ENCODE data around the gene FNBP1L. TPM values are rescaled to one million over a fixed set of nuclear protein-coding genes. Genes with fewer than 3 reads are reported as not detected.

The FNBP1L gene
- total and polyA plus RNA-seq, 7 donors, result 13.4 to 30.7 (median 20.1) TPM

DNA sequence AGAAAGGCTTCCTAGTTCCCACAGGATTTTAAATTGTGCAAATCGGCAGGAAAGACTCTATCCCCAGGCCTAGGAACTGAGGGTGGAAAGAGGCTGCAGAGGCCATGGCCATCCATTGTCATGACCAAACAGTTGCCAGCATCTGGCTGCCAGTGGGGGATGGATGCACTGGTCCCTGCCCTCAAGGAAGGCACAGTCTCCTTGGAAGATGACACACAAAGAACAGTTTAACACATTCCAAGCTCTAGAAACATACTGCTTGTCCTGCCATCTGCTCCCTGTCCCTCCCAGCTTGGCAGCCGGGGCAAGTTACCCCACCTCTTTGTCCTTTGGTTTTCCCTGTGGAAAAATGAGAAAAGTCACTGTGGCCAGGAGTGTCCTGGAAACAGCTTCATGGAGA is 150.5 kb downstream of the FNBP1L start:
- 89 to 94% methylated on average over 2 of the region's 2 CpGs for WGBS, 2 donors
- peak overlapping the region in 3 of 4 donors; percentile 19 to 68 (median 26) for H3K27ac ChIP-seq
- H3K36me3 ChIP-seq, result no peaks in the 10 kb centered on the region
- H3K27me3 ChIP-seq, result no peaks in the 10 kb centered on the region
- no peaks in the 10 kb centered on the region for H3K9me3 ChIP-seq
- peaks cover 0 to 70% (median 52%) of the 10 kb centered on the region in 4 donors for H3K4me1 ChIP-seq
- H3K4me3 ChIP-seq, result no peak overlapping the region
- TF ChIP-seq, protein P1, sequence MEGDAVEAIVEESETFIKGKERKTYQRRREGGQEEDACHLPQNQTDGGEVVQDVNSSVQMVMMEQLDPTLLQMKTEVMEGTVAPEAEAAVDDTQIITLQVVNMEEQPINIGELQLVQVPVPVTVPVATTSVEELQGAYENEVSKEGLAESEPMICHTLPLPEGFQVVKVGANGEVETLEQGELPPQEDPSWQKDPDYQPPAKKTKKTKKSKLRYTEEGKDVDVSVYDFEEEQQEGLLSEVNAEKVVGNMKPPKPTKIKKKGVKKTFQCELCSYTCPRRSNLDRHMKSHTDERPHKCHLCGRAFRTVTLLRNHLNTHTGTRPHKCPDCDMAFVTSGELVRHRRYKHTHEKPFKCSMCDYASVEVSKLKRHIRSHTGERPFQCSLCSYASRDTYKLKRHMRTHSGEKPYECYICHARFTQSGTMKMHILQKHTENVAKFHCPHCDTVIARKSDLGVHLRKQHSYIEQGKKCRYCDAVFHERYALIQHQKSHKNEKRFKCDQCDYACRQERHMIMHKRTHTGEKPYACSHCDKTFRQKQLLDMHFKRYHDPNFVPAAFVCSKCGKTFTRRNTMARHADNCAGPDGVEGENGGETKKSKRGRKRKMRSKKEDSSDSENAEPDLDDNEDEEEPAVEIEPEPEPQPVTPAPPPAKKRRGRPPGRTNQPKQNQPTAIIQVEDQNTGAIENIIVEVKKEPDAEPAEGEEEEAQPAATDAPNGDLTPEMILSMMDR (IDR thresholded peaks at IDR 0.05), result no peak
- no peak for TF ChIP-seq POLR2A (IDR thresholded peaks at IDR 0.05)
- TF ChIP-seq POLR2AphosphoS5 (IDR thresholded peaks at IDR 0.05), result no peak
- TF ChIP-seq EP300 (IDR thresholded peaks at IDR 0.05), result no peak
- DNase-seq, result no peak
- intact Hi-C loops (cut with DNase I), result loop anchor here (5.0 kb wide), 1 partner anchor 151 kb away; the partner anchor contains the start of gene FNBP1L

DNA sequence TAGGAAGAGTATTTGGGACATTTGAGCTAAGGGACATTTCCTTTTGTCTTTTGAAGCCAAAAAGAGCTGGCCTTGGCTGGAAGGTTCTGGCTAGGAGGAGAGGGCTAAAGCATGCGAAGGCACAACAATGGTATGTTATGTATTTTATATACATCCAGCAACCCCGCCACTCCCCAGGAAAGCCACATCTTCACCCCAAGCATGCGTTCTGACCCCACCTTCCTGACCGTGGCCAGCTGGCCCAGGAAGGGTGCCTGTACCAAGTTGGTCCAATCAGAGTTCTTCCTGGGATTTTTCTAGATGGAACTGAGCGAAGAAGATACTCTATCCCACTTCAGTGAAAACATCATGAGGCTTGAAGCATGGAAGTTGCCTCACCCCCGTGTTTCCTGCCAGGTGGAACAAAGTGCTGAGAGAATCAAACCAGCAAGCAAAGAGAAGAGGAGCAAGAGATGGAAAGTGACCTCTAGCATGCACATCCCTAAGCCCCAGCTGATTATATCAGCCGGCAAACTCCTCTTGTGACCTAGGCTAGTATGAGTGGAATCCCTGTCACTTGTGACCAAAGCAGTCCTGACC is 151.0 kb downstream of the FNBP1L start:
- WGBS, 2 donors, result 90 to 92% methylated on average over 7 of the region's 7 CpGs
- intact Hi-C loops (cut with DNase I), result loop anchor here (5.0 kb wide), 1 partner anchor 152 kb away; the partner anchor contains the start of gene FNBP1L
- Histone ChIP-seq H3K27me3 (no peaks in the 10 kb centered on the region), H3K27ac (no peak overlapping the region), H3K36me3 (no peaks in the 10 kb centered on the region), H3K9me3 (no peaks in the 10 kb centered on the region), H3K4me3 (no peak overlapping the region), H3K4me1 (peaks cover 0 to 64% (median 46%) of the 10 kb centered on the region in 4 donors)
- DNase-seq, result peak; percentile 43
- TF ChIP-seq, protein P1 (IDR thresholded peaks at IDR 0.05), result no peak
- TF ChIP-seq POLR2AphosphoS5 (IDR thresholded peaks at IDR 0.05) (no peak), EP300 (IDR thresholded peaks at IDR 0.05) (no peak), POLR2A (IDR thresholded peaks at IDR 0.05) (no peak)

DNA sequence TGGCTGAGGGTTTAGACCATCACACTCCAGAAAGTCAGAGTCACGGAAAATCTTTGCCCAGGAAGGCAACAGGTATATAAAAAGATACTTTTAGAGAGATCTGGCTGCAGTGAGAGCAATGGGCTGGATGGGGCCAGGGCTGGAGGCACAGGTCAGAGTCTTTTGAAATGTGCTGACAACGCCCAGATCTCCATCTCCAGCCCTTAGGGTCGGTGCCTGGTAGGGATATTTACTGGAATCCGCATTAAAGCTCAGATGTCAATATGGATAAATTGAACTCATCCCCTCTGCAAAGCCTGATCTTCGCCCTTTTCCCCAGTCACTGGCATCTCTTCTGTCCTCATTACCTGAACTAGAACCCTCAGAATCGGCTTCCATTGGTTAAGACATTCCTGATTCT is 151.6 kb downstream of the FNBP1L start:
- WGBS, 2 donors, result 95% methylated on average over 6 of the region's 6 CpGs
- Histone ChIP-seq H3K27me3 (no peaks in the 10 kb centered on the region), H3K27ac (no peak overlapping the region), H3K4me1 (peaks cover 0 to 59% (median 42%) of the 10 kb centered on the region in 4 donors), H3K4me3 (no peak overlapping the region), H3K36me3 (no peaks in the 10 kb centered on the region), H3K9me3 (no peaks in the 10 kb centered on the region)
- no peak for DNase-seq
- intact Hi-C loops (cut with DNase I), result loop anchor here (5.0 kb wide), 1 partner anchor 152 kb away; the partner anchor contains the start of gene FNBP1L
- TF ChIP-seq POLR2AphosphoS5 (IDR thresholded peaks at IDR 0.05) (no peak), EP300 (IDR thresholded peaks at IDR 0.05) (no peak)
- TF ChIP-seq, protein P1 (IDR thresholded peaks at IDR 0.05), result no peak

DNA sequence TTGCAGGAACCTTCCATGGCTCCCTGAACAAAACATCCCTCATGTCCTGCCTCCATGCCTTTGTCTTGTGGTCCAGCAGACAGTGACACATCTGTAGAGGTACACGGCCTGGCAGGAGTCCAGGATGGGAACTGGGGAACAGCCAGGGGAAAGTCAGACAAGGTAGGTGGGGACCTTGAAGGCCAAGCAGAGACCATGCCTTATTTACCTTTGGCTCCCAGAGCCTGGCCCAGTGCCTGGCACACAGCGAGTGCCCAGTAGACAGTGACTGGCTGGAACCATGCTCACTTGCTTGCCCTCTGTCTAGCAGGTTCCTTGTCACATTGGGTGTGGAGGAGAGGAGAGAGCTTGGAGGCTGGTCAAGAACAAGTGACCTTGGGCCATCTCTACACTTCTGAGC is 152.7 kb downstream of the FNBP1L start:
- H3K4me1 ChIP-seq, result peaks cover 0 to 56% (median 39%) of the 10 kb centered on the region in 4 donors
- no peak for TF ChIP-seq EP300 (IDR thresholded peaks at IDR 0.05)
- no peaks in the 10 kb centered on the region for H3K36me3 ChIP-seq
- H3K27me3 ChIP-seq, result no peaks in the 10 kb centered on the region
- H3K9me3 ChIP-seq, result no peaks in the 10 kb centered on the region
- peak; percentile 55 for DNase-seq
- 70 to 89% methylated on average over 2 of the region's 2 CpGs for WGBS, 2 donors
- H3K4me3 ChIP-seq, result no peak overlapping the region
- intact Hi-C loops (cut with DNase I), result no loop called here
- H3K27ac ChIP-seq, result no peak overlapping the region

DNA sequence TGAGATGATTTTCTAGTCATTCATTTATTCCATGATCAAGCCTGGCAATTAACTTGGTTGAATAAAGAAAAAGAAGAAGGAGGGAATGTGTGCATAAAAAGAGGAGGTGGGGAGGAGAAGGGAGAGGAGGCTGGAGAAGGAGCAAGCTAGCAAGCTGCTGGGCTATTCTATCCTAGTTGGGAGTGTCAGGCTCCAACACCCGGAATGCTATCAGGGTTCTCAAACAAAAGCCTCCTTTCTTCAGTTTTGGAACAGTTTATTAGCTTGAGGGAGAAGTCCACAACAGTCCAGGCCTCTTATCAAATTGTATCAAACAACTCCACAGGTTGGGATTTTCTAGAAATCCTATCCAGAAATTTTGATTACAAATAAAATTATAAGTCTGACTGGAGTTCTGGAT is 153.8 kb downstream of the FNBP1L start:
- Histone ChIP-seq H3K27me3 (no peaks in the 10 kb centered on the region), H3K9me3 (no peaks in the 10 kb centered on the region), H3K4me3 (no peak overlapping the region), H3K27ac (no peak overlapping the region), H3K36me3 (no peaks in the 10 kb centered on the region), H3K4me1 (peaks cover 0 to 54% (median 39%) of the 10 kb centered on the region in 4 donors)
- WGBS, 2 donors, result 14 to 66% methylated on average over 1 of the region's 1 CpG
- intact Hi-C loops (cut with DNase I), result no loop called here
- TF ChIP-seq POLR2A (IDR thresholded peaks at IDR 0.05) (no peak), POLR2AphosphoS5 (IDR thresholded peaks at IDR 0.05) (no peak), EP300 (IDR thresholded peaks at IDR 0.05) (no peak)
- TF ChIP-seq, protein P1 (IDR thresholded peaks at IDR 0.05), result no peak
- no peak for DNase-seq
